Epithelial cell of esophagus (primary cell): ENCODE measurements around the gene POFUT2.

Experiments used
- DNase-seq: peaks from one replicate; pipeline ENCODE4 v3.0.0; 2010; ENCODE audit warnings: low read depth
- H3K4me3 ChIP-seq: 2 replicates; pipeline ENCODE4 v1.5.1; 2011; ENCODE audit warnings: mild to moderate bottlenecking, low read length, control low read depth
- CTCF ChIP-seq: IDR thresholded peaks from 2 replicates; pipeline ENCODE4 v1.5.1; 2011; ENCODE audit warnings: low read depth, mild to moderate bottlenecking, low read length, control low read depth, inconsistent platforms; ENCODE audit not compliant: insufficient read depth; ENCODE audit errors: missing control alignments

POFUT2 gene

DNA sequence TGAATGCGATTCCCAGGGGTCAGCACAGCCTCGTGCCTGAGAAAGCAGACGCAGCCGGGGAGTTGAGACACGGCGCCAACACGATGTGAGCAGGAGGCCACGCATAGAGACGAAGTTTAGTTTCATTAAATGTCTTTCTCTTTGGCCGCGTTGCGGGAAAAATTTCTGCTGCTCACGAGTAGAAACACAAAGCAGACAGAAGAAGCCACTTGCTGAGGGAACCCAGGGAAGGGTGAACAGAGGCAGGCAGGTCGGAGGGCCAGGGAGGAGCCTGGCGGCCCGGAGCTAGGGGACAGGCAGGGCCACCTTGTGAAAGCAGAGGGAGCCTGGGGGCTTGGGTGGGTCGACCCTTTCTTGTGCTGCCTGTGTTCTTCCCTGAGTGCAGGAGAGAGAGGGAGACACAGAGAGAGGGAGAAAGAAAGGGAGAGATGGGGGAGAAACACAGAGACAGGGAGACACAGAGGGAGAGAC lies 33.2 kb downstream of the POFUT2 start:
- TF ChIP-seq CTCF = no peak
- DNase-seq = no peak
- no peak overlapping the region for H3K4me3 ChIP-seq

GRCh38 chr21:45253633-45254459 lies 33.8 kb downstream of the POFUT2 start:
- H3K4me3 ChIP-seq = no peak overlapping the region
- DNase-seq = no peak
- no peak for TF ChIP-seq CTCF

DNA sequence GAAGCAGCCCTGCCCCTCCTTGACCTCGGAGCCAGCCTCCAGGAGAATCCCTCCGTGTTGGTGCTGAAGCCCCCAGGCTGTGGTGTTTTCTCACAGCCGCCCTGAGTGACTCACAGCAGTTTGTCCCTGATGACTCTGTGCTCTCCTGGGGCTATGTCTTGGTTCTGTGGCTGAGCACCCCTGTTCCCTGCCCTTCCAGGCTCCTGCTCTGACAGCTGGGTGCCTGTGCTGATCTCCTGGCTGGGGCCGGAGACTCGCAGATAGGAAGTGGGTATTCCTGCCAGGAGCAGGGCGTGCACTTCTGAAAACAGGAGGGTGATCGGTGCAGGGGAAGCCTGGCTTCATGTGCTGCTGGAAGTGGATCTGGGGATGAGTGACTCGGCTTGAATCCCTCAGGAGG lies 34.5 kb downstream of the POFUT2 start:
- no peak for TF ChIP-seq CTCF
- no peak overlapping the region for H3K4me3 ChIP-seq
- DNase-seq = peak; percentile 38

- no peak for TF ChIP-seq CTCF
- no peak overlapping the region for H3K4me3 ChIP-seq
- DNase-seq = no peak
These were observed 35.2 kb downstream of the POFUT2 start for GRCh38 chr21:45252448-45252925.

DNA sequence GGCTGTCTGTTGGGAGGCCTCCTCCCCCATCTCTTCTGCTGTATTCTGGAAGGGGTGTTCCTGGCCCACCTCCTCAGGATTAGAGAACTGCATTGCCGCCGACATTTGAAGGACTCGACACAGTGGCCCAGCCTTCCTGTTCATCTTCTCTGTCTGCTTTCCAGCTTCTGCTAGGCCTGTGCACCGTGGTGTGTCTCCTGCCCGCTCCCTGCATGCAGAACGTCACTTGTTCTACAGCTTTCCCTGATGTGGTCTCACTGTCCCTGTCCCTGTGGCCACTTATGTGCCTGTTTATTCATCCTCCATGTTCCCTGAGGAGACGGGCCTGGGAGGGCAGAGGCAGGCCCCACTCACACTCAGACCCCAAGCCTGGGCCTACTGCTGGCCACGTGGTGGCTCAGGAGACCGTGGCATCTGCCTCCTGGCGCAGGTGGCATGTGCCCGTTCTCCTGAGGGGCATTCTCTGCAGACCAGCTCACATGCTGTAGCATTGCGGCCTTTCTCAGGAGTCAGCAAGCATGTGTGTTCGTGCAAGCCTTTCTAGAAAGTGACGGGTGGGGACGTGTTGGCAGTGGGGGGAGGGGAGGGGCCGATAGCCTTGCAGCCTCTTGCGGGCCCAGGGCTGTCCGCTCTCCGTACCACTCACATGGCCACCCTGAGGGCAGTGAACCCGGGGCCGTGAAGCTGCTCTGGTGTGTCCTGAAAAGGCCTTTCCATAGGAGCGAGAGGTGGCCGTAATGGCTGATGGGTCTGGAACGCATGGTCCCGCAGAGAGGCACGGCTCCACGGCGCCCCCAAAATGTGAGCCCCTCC lies 35.9 kb downstream of the POFUT2 start:
- no peak overlapping the region for H3K4me3 ChIP-seq
- DNase-seq = no peak
- TF ChIP-seq CTCF = no peak

GRCh38 chr21:45250914-45251634 lies 36.6 kb downstream of the POFUT2 start:
- no peak overlapping the region for H3K4me3 ChIP-seq
- TF ChIP-seq CTCF = no peak
- DNase-seq = no peak
